ENCODE data around the gene TMEM132C.

DNA sequence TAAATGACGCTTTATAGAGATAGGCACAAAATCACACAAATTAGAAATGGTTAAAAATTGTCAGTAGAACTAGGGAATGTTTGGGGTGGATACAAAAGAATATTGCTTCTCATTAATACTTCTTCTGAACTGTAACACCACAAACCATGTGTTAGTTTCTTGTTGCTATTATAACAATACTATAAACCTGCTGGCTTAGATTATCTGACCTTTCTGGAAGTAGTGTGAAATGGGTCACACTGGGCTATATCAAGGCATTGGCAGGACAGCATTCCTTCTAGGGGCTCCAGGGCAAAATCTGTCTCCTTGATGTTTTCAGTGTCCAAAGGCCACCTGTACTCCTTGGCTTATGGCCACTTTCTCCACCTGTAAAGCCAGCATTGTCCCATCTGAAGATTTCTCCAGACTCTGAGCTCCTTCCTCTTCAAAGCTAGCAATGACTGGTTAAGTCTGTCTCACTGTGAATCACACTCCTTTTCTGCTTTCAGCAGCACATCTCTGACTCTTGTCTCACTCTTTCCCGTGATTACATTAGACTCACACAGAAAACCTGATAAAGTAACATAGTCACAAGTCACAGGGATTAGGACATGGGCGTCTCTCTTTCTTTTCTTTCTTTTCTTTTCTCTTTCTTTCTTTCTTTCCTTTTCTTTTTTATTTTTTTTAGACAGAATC, 470.5 kb downstream of the TMEM132C start:
- TF ChIP-seq EP300 (IDR thresholded peaks at IDR 0.05; ENCODE audit: borderline replicate concordance) = no peak
- no peak for TF ChIP-seq EGR1 (IDR thresholded peaks at IDR 0.05)
- no peak for TF ChIP-seq TAF1 (IDR thresholded peaks at IDR 0.05; ENCODE audit: low read depth)
- no peak for TF ChIP-seq NFIC (IDR thresholded peaks at IDR 0.05)
- no peak for TF ChIP-seq TCF12 (IDR thresholded peaks at IDR 0.05; ENCODE audit: low read depth)
- no peak for TF ChIP-seq CREB1 (IDR thresholded peaks at IDR 0.05; ENCODE audit: low read depth)
- no peak for TF ChIP-seq RAD21 (IDR thresholded peaks at IDR 0.05; ENCODE audit: low read depth)
- TF ChIP-seq YY1 (IDR thresholded peaks at IDR 0.05; ENCODE audit: low read depth) = no peak
- TF ChIP-seq CEBPB (IDR thresholded peaks at IDR 0.05) = no peak
- TF ChIP-seq, protein P1, sequence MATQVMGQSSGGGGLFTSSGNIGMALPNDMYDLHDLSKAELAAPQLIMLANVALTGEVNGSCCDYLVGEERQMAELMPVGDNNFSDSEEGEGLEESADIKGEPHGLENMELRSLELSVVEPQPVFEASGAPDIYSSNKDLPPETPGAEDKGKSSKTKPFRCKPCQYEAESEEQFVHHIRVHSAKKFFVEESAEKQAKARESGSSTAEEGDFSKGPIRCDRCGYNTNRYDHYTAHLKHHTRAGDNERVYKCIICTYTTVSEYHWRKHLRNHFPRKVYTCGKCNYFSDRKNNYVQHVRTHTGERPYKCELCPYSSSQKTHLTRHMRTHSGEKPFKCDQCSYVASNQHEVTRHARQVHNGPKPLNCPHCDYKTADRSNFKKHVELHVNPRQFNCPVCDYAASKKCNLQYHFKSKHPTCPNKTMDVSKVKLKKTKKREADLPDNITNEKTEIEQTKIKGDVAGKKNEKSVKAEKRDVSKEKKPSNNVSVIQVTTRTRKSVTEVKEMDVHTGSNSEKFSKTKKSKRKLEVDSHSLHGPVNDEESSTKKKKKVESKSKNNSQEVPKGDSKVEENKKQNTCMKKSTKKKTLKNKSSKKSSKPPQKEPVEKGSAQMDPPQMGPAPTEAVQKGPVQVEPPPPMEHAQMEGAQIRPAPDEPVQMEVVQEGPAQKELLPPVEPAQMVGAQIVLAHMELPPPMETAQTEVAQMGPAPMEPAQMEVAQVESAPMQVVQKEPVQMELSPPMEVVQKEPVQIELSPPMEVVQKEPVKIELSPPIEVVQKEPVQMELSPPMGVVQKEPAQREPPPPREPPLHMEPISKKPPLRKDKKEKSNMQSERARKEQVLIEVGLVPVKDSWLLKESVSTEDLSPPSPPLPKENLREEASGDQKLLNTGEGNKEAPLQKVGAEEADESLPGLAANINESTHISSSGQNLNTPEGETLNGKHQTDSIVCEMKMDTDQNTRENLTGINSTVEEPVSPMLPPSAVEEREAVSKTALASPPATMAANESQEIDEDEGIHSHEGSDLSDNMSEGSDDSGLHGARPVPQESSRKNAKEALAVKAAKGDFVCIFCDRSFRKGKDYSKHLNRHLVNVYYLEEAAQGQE (IDR thresholded peaks at IDR 0.05; ENCODE audit: low read depth) = no peak
- no peak for TF ChIP-seq FOXM1 (IDR thresholded peaks at IDR 0.05; ENCODE audit: borderline replicate concordance, low read depth)
- no peak for TF ChIP-seq MAX (IDR thresholded peaks at IDR 0.05)
- TF ChIP-seq, protein P2, sequence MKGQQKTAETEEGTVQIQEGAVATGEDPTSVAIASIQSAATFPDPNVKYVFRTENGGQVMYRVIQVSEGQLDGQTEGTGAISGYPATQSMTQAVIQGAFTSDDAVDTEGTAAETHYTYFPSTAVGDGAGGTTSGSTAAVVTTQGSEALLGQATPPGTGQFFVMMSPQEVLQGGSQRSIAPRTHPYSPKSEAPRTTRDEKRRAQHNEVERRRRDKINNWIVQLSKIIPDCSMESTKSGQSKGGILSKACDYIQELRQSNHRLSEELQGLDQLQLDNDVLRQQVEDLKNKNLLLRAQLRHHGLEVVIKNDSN (IDR thresholded peaks at IDR 0.05) = no peak

All from Ishikawa (cell line).